HG02981 (cell line): ENCODE results near the gene NSRP1.
"Not testable (repeated sequence)": the region's sequence is repeated elsewhere in the genome, so short reads cannot be mapped to it uniquely, and the experiment has no call there.

Experiments used
- ATAC-seq: cut with Tn5 transposase; IDR thresholded peaks from one replicate; pipeline ENCODE4 v1.9.1; 2021; ENCODE audit warnings: mild to moderate bottlenecking, moderate library complexity; ENCODE audit not compliant: unreplicated experiment

NSRP1 gene, protein sequence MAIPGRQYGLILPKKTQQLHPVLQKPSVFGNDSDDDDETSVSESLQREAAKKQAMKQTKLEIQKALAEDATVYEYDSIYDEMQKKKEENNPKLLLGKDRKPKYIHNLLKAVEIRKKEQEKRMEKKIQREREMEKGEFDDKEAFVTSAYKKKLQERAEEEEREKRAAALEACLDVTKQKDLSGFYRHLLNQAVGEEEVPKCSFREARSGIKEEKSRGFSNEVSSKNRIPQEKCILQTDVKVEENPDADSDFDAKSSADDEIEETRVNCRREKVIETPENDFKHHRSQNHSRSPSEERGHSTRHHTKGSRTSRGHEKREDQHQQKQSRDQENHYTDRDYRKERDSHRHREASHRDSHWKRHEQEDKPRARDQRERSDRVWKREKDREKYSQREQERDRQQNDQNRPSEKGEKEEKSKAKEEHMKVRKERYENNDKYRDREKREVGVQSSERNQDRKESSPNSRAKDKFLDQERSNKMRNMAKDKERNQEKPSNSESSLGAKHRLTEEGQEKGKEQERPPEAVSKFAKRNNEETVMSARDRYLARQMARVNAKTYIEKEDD

DNA sequence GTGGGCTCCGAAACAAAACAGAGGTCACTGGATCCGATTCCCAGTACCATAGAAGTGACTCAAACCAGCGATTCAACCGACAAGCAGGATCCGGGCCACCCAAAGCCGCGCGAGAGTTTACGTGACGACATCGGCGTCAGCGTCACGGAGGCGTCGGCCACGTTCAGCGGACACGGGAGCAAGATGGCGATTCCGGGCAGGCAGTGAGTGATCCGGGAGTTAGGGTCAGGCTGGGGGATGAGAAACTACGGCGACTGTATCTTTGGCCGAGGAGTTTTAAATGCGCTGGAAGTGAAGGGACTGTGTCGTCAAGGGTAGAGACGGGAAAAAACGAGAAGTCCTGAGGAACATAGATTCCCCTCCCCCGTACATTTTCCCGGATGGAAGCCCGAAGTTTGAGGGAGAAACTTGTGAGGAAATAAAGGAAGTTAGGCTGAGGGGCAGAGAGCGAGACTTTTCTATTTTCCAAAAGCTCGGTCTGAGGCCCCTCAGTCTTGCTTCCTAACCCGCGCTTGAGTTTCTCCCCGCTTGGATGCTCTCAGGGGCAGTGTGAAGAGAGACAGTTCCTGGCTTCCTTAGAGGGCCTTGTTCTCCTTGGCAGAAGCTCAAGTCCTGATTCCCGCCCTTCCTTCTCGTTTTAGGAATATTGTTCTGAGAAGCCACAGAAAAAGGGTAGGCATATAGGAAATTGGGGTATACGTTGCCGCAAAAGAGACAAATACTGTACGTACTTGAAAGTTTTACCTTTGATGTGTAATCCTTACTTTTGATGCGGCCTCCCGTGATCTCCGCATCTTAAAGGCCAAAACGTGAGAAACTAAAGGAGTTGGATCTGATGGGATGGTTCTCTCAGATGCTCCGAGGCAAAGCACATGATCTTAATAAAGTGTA lies at the start of gene NSRP1:
Gene NSRP1 (plus strand): TSS at position 156 of the 891 bp plus-strand sequence. CDS start 28 bp downstream, at position 184.
- ATAC-seq, result peak; percentile 81

DNA sequence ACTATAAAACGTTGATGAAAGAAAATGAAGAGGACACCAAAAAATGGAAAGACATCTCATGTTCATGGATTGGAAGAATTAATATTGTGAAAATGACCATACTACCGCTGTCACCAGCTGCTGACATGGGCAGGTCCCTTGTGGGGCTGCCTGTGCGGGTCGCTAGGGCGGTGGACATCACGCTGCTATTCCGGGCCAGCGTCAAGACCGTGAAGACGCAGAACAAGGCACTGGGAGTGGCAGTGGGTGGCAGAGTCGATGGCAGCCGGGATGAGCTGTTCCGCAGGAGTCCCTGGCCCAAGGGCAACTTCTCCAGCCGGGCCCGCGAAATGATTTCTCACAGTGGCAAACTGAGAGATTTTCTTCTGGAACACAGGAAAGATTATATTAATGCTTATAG lies 48.2 kb upstream of the NSRP1 start:
- ATAC-seq, result no peak

DNA sequence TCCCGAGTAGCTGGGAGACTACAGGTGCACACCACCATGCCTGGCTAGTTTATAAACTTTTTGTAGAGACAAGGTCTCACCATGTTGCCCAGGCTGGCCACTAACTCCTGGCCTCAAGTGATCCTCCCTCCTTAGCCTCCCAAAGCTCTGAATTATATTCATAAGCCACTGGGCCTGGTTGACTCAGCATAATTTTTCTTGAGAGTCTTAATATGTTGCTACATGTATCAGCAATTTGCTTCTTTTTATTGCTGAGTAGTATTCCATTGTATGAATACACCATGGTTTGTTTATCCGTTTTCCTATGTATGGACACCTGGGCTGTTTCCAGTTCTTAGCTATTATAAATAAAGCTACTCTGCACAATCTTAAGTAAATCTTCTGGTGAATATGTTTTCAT lies 42.4 kb upstream of the NSRP1 start:
- no peak for ATAC-seq

DNA sequence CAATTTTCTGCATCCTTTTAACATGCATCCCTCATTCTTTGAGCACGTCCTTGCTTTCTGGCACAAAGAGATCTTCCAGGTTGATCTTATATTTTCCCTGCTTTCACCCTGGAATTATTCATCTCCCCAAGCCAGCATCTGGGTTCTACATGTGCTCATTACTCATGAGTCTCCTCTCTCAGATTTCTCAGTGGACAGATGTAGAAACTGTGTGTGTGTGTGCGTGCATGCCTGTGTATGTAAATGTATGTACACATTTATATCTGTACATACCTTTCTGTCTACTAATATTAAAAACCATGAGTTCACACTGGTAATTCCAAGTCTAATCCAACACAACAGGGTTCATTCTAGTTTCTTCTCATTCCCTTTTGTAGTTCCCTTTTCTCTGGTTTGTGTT lies 41.9 kb upstream of the NSRP1 start:
- ATAC-seq, result no peak

DNA sequence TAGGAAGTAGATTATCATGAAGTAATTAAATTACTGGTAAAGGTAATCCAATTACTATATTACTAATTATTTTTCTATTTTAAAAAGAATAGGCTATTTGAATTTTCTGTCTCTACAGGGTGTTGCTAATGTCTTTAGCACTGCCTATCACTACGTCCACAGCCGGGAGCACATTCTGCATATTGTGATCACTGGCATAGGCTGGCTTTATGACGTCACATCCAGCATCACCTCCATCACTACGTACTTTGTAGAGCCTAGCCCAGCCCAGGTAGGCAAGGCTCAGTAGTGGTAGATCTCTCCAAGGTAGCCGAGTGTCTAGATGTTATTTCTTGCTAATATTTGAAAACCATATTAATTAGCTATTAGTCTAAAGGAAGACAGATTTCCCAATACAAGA lies 33.8 kb upstream of the NSRP1 start:
- no peak for ATAC-seq

DNA sequence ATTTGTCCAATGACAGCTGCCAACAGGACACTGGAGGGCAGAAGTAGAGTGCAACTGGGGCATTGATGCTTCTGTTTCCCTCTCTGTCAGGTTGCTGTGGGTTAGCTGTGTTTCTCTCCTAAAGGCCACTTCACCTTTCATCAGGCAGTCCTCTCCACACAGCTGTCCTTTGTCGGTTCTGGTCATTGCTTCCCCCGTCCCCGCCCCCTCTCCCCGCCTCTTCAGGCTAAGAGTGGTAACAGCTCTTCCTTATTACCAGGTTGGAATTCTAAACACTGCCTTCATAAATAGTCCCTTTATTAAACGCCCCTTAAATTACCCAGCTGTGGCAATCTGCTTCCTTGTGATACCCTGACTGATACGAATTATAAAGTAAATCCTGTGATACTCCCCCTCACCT lies 31.8 kb upstream of the NSRP1 start:
- no peak for ATAC-seq

DNA sequence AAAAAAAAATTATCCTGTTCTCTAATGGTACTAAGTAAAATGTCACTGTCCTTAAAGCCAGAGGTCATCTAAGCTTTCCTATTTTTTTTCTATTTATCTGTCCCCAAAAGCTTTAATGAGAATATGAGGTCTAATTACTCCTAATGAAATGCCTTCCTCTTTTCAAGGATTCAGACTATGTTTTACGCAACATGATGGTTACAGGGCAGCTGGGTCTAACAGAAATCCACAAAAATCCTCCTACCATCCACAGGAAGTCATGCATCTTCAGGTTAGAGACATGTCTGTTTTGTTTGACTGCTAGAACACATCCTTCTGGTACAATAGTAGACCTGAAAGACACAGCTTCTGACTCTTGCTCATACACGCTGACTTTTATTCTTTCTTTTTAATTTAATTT lies 29.7 kb upstream of the NSRP1 start:
- ATAC-seq, result no peak

DNA sequence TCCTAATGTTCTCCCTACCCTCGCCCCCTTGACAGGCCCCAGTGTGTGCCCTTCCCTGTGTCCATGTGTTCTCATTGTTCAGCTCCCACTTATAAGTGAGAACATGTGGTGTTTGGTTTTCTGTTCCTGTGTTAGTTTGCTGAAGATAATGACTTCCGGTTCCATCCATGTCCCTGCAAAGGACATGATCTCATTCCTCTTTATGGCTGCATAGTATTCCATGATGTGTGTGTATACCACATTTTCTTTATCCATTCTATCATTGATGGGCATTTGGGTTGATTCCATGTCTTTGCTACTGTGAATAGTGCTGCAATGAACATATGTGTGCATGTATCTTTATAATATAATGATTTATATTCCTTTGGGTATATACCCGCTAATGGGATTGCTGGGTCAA lies 29.2 kb upstream of the NSRP1 start:
- ATAC-seq, result not testable (repeated sequence)

DNA sequence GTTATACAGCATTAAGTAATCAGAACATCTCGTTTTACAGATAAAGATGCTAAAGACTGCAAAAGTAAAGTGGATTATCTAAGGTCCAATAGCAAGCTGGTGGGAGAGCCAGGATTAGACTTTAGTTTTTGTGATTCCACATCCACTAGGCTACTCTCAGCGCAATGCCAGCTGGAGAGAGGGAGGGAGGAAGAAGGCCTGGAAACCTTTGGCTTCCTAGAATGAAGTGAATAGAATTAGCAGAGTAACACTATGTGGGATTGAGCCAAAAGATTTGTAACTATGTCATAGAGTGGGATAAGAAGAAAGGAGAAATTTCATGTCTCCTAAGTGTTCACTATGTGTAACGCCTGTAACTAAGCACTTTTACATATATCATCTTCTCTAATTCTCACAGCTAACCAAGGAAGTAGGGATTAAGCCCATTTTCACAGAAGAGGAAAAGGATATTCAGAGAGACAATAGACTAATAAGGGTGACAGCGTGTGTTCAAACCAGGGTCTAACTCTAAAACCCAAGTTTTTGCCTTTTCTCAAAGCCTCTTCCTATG lies 25.4 kb upstream of the NSRP1 start:
- no peak for ATAC-seq

DNA sequence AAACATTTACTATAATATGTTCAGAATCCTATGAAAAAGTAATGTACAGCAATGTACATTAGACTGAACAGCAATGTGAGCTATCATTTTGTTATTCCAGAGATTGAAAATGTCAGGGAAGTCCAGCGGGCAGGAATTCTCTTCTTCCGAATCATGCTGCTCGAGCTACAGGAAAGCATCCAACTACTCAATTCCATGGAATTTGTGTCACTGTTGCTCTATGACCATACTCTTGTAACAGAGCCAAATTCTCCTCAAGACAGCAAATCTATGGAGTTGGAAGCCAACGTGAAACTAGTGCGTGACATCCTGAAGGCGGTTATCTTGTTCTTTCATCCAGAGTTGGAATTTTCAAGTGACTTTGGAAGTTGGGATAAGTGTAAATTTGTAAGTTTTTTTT lies 24.8 kb upstream of the NSRP1 start:
- no peak for ATAC-seq

DNA sequence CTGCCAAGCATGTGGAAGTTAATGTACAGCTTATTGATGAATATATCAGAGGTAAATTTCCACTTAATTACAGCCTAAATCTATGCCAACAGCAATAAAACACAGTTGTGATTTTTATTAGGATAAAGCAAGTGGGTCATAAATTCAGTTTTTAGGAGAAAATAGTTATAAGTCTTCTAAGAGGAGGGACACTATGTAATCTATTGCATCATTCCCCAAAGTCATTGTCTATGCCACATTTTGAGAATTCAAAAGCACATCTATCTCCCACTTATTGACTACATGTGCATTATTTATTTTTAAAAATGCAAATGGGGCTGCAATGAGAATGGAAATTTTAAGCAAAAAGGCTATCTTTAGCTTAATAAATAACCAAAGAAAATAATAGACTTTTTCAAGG lies 23.7 kb upstream of the NSRP1 start:
- ATAC-seq, result no peak

DNA sequence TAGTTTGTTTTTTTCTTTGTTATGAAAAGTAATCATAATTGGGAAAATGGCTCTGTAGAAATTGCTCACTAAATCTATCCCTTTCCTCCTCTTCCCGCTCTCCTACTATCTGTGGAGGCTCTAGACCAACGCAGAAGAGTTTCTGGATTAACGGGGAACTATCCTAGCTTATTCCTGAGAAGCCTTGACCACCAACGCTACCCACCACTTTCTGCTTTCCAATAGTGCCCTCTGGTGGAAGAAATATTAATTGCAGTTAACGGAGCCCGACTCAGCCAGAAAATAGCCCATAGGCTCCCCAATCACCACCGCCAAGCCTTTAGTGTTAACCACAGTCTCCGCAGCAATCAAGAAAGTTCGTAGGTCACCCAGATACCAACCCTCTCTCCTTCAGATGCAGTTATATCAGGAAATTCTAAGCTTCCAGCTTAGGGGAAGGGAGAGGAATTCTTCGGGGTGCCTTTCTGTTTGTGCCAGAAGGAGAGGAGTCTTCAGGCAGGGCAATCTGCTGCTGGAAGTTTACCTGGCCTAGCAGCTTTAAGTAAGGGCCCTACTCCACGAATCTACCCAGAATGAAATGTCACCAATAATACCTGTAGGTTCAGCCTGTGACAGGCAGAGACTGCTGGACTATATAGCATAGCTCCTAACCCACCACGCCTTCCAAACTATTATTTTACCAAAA lies 23.0 kb upstream of the NSRP1 start:
- no peak for ATAC-seq

DNA sequence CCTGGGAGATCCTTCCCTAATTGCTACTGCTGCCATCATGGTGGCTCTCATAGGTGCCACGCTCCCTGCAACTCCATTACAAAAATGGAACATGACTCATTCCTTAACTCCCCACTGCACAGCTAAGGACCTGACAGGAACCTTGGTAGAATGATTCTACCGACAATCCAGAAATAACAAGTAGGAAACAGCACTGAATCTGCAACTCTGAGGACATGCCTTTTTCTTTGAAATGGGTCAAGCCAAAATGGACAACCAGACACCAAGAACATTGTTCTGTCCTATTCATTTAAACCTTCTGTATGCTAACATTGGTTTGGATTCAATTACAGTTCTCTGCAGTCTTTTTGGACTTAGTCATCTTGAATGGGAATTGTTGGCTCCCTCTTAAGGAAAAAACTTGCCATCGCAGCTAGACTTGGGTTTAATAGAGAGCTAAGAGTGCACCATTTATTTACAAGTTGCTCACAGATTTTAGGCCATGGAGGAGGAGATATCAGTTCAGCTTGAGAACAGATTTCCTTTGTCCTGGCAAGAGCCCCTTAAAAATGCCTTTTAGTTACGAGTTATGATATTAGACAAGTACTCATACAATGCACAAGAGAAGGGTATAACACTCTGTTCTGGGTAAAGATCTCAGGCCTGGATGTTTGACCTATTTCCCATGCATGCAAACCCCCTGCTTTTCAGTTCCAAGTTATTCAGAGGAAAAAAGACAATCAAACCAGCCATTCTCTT lies 20.9 kb upstream of the NSRP1 start:
- ATAC-seq, result no peak

DNA sequence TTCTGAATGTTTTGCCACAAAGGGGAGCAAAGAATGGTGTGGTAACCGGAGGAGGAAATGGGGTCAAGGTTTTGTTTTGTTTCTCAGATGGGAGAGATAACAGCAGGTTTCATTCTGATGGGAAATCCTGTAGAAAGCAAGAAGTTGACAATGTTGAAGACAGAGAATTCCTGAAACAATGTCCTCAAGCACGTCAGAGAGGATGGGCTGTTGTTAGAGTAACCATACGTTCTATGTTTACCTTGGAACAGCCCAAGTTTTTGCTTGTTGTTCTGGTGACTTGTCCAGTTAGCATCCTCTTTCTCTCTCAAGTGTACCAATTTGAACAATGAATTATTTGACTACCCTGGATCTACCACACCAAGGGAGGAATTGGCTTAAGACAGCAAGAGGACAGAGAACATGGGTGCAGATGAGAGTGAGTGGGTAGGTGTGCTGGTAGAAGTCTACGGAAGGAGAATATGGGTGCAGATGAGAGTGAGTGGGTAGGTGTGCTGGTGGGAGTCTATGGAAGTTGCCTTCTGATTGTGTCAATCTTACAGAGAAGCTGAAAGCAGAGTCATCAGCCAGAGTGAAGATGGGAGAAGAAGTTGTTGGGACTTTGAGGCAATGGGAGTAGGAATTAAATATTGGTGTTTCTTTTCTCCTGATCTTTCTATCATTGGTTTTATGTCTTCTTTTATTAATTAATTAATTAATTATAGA lies 14.8 kb upstream of the NSRP1 start:
- ATAC-seq, result no peak

DNA sequence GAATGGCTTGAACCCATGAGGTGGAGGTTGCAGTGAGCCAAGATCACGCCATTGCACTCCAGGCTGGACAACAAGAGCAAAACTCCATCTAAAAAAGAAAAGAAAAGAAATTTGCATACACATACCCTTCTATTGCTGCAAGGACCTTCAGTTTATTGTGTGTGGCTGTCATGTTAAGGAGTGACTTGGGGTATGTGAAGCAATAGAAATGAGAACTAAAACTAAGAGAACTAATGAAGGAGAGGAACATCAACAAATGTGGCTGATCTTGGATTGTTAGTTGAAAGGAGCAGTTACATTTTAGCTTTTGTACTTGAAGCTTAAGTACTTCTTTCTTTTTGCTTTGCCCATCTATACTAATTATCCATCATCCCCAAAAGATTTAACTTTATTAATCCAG lies 12.7 kb upstream of the NSRP1 start:
- no peak for ATAC-seq

DNA sequence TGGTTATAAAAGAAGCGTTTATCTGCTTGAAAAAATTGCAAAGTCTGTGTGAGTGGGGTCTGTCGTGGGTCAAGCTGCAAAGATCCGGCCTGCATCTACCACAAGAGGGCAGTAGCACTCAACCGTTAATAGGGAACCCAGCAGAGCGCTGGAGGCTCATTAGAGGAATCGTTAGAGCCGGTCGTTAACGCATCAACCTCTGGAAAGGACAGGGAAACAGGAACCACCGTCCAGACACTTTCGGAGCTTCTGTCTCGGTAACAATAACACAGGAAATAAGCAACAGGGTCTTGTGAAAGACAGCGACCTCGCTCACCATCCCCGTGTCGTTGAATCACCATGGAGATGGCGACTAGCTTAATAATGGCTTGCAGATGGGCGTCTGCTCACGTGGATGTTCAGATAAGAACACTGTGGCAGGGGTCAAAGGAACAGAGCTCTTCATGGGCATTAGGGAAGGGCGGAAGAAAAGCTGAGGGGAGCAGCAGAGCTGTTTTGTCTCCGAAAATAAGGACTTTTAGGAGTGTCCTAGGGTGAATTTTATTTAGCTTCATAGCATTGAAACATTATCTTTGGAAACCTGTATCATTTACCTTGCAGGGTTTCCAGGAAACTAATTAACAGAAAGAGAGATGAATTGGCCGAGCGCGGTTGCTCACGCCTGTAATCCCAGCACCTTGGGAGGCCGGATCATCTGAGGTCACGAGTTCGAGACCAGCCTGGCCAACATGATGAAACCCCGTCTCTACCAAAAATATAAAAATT lies 11.9 kb upstream of the NSRP1 start:
- ATAC-seq, result peak; percentile 53

DNA sequence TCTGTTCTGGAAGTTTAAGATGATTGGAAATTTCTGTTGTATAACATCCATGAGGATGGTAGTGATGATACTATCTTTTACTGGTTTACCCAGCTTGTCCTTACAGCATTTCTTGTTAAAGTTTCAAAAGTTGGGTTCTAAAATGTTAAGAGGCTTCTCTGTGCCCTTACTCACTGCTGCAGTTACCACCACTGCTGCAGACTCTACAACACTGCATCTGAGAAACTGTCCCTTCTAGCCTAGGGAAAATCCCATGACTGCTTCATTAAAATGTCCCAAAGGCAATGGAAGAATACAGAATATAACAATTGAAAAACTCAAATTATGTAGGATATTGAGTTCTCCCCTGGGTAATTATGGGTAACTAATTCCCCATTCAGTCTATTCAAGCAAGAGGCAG lies 3.8 kb upstream of the NSRP1 start:
- no peak for ATAC-seq

DNA sequence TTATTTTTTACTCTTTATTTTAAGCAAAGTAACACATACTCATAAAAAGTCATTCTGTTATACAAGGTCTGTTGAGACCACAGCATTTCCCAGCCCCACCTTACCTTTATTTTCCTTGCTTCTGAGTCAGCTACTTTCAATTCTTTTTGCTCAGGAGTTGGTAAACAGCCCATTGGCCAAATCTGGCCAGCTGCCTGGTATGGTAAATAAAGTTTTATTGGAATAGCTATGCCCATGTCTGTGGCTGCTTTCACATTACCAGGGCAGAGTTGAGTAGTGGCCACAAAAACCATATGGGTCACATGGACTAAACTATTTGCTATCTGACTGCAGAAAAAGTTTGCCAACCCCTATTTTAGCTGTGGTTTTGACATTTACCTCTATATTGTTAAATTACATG lies 3.4 kb upstream of the NSRP1 start:
- ATAC-seq, result no peak

DNA sequence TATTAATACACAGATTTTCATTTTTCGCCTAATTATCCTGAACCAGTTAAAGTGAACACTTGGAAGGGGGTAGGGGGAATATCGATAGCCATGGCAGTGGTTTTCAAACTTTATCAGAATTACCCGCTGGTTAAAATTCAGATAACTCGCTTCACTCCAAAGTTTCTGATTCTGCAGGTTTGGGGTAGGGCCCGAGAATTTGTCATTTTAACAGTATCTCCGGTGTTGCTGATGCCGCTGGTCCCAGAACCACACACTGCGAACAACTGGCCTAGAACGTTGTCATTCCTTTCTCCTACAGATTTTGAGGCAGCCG lies 313 bp upstream of the NSRP1 start:
- ATAC-seq, result peak; percentile 11
